ENCODE results near the gene WDR27. TPM values are rescaled to one million over a fixed set of nuclear protein-coding genes. Genes with fewer than 3 reads are reported as not detected.

Gene WDR27
- total RNA-seq, 1 donor from 2014 or later: 128 TPM

GRCh38 chr6:169587975-169588374, 113.9 kb downstream of the WDR27 start:
- Mint-ChIP-seq H3K4me1 (peaks cover 9% of the 10 kb centered on the region), H3K27me3 (ENCODE audit: low read depth) (no peaks in the 10 kb centered on the region), H3K27ac (no peak overlapping the region), H3K4me3 (no peak overlapping the region), H3K9me3 (peaks cover 19% of the 10 kb centered on the region), H3K36me3 (peaks cover 22% of the 10 kb centered on the region)
- DNase-seq (ENCODE audit: low spot score in 2 of 2, unreplicated experiment in 2 of 2): no peak
- TF ChIP-seq CTCF (IDR thresholded peaks at IDR 0.05; ENCODE audit: unreplicated experiment): no peak

- Mint-ChIP-seq H3K27ac (no peak overlapping the region), H3K9me3 (peaks cover 23% of the 10 kb centered on the region), H3K4me3 (no peak overlapping the region), H3K4me1 (no peaks in the 10 kb centered on the region), H3K36me3 (peaks cover 32% of the 10 kb centered on the region), H3K27me3 (ENCODE audit: low read depth) (no peaks in the 10 kb centered on the region)
- no peak for DNase-seq (ENCODE audit: low spot score in 2 of 2, unreplicated experiment in 2 of 2)
- no peak for TF ChIP-seq CTCF (IDR thresholded peaks at IDR 0.05; ENCODE audit: unreplicated experiment)
These were observed 117.8 kb downstream of the WDR27 start for GRCh38 chr6:169583886-169584541.

GRCh38 chr6:169579407-169580111, 122.3 kb downstream of the WDR27 start:
- H3K27ac Mint-ChIP-seq: no peak overlapping the region
- H3K36me3 Mint-ChIP-seq: peaks cover 24% of the 10 kb centered on the region
- peaks cover 3% of the 10 kb centered on the region for H3K4me1 Mint-ChIP-seq

GRCh38 chr6:169577974-169578373, 123.9 kb downstream of the WDR27 start:
- Mint-ChIP-seq H3K27ac (no peak overlapping the region), H3K4me3 (no peak overlapping the region), H3K4me1 (peaks cover 3% of the 10 kb centered on the region), H3K9me3 (peaks cover 7% of the 10 kb centered on the region), H3K36me3 (peaks cover 23% of the 10 kb centered on the region), H3K27me3 (ENCODE audit: low read depth) (no peaks in the 10 kb centered on the region)
- DNase-seq (ENCODE audit: low spot score in 2 of 2, unreplicated experiment in 2 of 2): no peak
- TF ChIP-seq CTCF (IDR thresholded peaks at IDR 0.05; ENCODE audit: unreplicated experiment): no peak

More at GRCh38 chr6:169579407-169580111, 122.3 kb downstream of the WDR27 start:
- DNase-seq (ENCODE audit: low spot score in 2 of 2, unreplicated experiment in 2 of 2): no peak
- no peak for TF ChIP-seq CTCF (IDR thresholded peaks at IDR 0.05; ENCODE audit: unreplicated experiment)
- peaks cover 10% of the 10 kb centered on the region for H3K9me3 Mint-ChIP-seq
- no peaks in the 10 kb centered on the region for H3K27me3 Mint-ChIP-seq (ENCODE audit: low read depth)
- H3K4me3 Mint-ChIP-seq: no peak overlapping the region

- no peak for TF ChIP-seq CTCF (IDR thresholded peaks at IDR 0.05; ENCODE audit: unreplicated experiment)
- no peak overlapping the region for H3K27ac Mint-ChIP-seq
- no peak for DNase-seq (ENCODE audit: low spot score in 2 of 2, unreplicated experiment in 2 of 2)
- H3K4me3 Mint-ChIP-seq: no peak overlapping the region
- no peaks in the 10 kb centered on the region for H3K27me3 Mint-ChIP-seq (ENCODE audit: low read depth)
- H3K9me3 Mint-ChIP-seq: peaks cover 7% of the 10 kb centered on the region
- H3K36me3 Mint-ChIP-seq: peaks cover 25% of the 10 kb centered on the region
- H3K4me1 Mint-ChIP-seq: peaks cover 3% of the 10 kb centered on the region
These were observed 124.6 kb downstream of the WDR27 start for GRCh38 chr6:169577236-169577635.

Data from mesothelial cell of epicardium (in vitro differentiated cells).